Peyer's patch (tissue), 4 donors: ENCODE data around the gene KCNF1.

Experiments used
- POLR2A ChIP-seq, 2 donors: fragments of 450-650 bp; IDR thresholded peaks; one replicate each; pipeline ENCODE4 v1.5.1; 2017; ENCODE audit warnings: antibody characterized with exemption in 2 of 2, mild to moderate bottlenecking in 2 of 2, moderate library complexity in 2 of 2
- TF ChIP-seq, protein P1 (sequence below), 6 experiments: fragments of 450-650 bp in 4 of 6; fragments of 200-600 bp in 2 of 6; sonication (generic) in 1 of 6; IDR thresholded peaks; one replicate each; pipeline ENCODE4 v1.5.1; 2017 to 2019; ENCODE audit warnings: antibody characterized with exemption in 6 of 6, mild to moderate bottlenecking in 3 of 6, moderate library complexity in 1 of 6

DNA sequence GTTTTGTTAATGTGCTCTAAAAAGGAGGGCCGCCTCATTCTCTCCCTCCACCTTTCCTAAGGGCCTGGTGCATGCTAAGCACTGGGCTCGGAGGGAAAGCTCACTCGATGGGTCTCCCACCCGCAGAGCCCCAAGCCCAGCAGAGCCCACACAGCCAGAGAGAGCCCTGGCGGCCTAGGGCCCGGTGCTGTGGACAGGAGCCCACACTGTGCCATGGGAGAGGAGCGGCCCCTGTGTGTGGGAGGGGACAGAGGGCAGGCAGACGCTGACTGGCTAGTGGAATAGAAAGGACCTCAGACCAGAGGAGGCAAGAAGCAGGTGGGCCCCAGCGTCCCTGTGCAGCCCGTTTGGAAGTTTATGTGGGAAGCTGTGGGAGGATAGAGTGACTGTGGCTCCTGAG, 49.4 kb upstream of the KCNF1 start:
- TF ChIP-seq, protein P1, sequence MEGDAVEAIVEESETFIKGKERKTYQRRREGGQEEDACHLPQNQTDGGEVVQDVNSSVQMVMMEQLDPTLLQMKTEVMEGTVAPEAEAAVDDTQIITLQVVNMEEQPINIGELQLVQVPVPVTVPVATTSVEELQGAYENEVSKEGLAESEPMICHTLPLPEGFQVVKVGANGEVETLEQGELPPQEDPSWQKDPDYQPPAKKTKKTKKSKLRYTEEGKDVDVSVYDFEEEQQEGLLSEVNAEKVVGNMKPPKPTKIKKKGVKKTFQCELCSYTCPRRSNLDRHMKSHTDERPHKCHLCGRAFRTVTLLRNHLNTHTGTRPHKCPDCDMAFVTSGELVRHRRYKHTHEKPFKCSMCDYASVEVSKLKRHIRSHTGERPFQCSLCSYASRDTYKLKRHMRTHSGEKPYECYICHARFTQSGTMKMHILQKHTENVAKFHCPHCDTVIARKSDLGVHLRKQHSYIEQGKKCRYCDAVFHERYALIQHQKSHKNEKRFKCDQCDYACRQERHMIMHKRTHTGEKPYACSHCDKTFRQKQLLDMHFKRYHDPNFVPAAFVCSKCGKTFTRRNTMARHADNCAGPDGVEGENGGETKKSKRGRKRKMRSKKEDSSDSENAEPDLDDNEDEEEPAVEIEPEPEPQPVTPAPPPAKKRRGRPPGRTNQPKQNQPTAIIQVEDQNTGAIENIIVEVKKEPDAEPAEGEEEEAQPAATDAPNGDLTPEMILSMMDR (IDR thresholded peaks at IDR 0.05), result no peak
- TF ChIP-seq POLR2A (IDR thresholded peaks at IDR 0.05), result no peak
